ENCODE data around the gene DLX6.

Gene DLX6

DNA sequence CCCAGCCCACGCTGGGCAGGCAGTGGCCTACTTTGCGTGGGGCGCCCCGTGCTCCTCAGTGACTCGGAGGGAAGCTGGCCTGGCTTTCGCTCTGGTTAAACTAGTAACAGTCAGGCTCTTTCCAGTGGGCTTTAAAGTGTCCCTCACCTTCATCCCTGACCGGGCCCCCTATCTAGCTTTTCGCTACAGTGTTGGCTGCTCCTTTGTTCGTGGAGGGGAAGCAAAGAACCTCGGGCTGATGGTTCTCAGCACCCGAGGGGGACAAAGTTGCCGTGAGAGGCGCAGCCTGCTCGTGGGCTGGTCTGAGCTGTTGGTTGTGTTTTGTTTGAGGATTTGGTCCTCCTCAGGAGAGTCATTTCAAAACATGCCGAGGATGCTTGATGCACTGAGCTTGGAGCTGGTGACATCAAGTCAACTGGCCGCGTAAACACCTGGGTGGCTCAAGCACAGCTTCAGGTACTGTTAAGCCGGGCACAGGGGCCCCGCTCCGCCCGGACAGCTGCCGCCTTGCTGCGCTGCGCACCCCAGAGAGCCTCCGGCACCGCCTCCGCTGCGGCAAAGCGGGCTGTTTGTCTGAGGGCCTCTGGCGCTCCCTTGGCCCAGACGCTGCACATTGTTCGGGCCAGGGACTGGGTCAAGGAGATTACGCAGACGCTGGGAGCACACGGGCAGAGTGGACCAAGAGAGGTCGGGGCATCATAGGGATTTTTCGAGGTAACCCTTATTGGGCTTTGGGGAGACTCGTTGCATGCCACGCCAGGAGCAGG, 1.6 kb downstream of the DLX6 start:
- TF ChIP-seq TAF1 (IDR thresholded peaks at IDR 0.05; ENCODE audit: borderline replicate concordance, insufficient read depth, low read length) (no peak), SIN3A (IDR thresholded peaks at IDR 0.05; ENCODE audit: borderline replicate concordance, insufficient read depth, low read length) (no peak)

DNA sequence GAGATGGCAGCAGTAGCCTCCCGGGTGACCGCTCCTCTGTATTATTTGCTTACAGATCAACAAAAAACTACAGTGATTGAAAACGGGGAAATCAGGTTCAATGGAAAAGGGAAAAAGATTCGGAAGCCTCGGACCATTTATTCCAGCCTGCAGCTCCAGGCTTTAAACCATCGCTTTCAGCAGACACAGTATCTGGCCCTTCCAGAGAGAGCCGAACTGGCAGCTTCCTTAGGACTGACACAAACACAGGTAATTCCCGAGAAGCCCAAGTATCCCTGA, 2.2 kb downstream of the DLX6 start:
- TF ChIP-seq FOXP2 (optimal IDR thresholded peaks at IDR 0.05; ENCODE audit: borderline replicate concordance, extremely low read depth, extremely low read length, insufficient read depth) (no peak), POLR2AphosphoS5 (IDR thresholded peaks at IDR 0.05; ENCODE audit: low read depth, low read length) (no peak), SIN3A (IDR thresholded peaks at IDR 0.05; ENCODE audit: borderline replicate concordance, insufficient read depth, low read length) (no peak), TAF1 (IDR thresholded peaks at IDR 0.05; ENCODE audit: borderline replicate concordance, insufficient read depth, low read length) (no peak)
- TF ChIP-seq, protein P1, sequence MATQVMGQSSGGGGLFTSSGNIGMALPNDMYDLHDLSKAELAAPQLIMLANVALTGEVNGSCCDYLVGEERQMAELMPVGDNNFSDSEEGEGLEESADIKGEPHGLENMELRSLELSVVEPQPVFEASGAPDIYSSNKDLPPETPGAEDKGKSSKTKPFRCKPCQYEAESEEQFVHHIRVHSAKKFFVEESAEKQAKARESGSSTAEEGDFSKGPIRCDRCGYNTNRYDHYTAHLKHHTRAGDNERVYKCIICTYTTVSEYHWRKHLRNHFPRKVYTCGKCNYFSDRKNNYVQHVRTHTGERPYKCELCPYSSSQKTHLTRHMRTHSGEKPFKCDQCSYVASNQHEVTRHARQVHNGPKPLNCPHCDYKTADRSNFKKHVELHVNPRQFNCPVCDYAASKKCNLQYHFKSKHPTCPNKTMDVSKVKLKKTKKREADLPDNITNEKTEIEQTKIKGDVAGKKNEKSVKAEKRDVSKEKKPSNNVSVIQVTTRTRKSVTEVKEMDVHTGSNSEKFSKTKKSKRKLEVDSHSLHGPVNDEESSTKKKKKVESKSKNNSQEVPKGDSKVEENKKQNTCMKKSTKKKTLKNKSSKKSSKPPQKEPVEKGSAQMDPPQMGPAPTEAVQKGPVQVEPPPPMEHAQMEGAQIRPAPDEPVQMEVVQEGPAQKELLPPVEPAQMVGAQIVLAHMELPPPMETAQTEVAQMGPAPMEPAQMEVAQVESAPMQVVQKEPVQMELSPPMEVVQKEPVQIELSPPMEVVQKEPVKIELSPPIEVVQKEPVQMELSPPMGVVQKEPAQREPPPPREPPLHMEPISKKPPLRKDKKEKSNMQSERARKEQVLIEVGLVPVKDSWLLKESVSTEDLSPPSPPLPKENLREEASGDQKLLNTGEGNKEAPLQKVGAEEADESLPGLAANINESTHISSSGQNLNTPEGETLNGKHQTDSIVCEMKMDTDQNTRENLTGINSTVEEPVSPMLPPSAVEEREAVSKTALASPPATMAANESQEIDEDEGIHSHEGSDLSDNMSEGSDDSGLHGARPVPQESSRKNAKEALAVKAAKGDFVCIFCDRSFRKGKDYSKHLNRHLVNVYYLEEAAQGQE (IDR thresholded peaks at IDR 0.05; ENCODE audit: insufficient read depth in 1 of 2, low read depth in 2 of 2, low read length in 2 of 2): no peak

DNA sequence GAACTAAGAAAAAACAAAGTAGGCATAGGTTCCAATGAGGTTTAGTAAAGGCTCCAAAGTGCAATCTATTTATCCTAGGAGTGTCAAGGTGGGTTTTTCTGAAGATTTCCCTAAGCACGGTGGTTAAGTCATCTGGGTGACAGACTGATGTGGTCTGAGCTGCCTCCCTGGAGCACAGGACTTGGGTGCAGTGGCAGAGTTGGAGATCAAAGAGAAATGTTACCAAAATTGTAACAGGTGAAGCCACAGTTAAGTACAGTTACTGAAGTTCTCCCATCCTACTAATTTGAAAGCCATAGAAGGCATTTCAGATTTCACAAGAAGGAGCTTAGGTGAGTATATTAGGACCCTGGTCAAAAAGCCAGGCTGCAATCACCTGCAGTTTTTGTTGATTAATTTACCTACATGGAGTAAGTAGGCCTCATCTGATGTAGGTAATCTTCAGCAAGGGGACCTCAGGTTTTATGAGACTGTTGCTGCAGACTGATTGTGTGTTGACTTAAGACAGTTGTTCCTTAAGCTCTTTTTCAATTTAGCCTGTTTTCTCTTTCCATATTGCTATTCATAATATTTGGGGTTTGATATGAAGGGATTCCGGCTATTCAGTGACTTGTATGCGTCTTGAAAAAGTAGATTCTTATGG, 3.0 kb downstream of the DLX6 start:
- TF ChIP-seq TAF1 (IDR thresholded peaks at IDR 0.05; ENCODE audit: borderline replicate concordance, insufficient read depth, low read length): no peak
- TF ChIP-seq, protein P1 (IDR thresholded peaks at IDR 0.05; ENCODE audit: insufficient read depth in 1 of 2, low read depth in 2 of 2, low read length in 2 of 2): no peak
- no peak for TF ChIP-seq SIN3A (IDR thresholded peaks at IDR 0.05; ENCODE audit: borderline replicate concordance, insufficient read depth, low read length)
- no peak for TF ChIP-seq FOXP2 (optimal IDR thresholded peaks at IDR 0.05; ENCODE audit: borderline replicate concordance, extremely low read depth, extremely low read length, insufficient read depth)
- TF ChIP-seq POLR2AphosphoS5 (IDR thresholded peaks at IDR 0.05; ENCODE audit: low read depth, low read length): no peak

DNA sequence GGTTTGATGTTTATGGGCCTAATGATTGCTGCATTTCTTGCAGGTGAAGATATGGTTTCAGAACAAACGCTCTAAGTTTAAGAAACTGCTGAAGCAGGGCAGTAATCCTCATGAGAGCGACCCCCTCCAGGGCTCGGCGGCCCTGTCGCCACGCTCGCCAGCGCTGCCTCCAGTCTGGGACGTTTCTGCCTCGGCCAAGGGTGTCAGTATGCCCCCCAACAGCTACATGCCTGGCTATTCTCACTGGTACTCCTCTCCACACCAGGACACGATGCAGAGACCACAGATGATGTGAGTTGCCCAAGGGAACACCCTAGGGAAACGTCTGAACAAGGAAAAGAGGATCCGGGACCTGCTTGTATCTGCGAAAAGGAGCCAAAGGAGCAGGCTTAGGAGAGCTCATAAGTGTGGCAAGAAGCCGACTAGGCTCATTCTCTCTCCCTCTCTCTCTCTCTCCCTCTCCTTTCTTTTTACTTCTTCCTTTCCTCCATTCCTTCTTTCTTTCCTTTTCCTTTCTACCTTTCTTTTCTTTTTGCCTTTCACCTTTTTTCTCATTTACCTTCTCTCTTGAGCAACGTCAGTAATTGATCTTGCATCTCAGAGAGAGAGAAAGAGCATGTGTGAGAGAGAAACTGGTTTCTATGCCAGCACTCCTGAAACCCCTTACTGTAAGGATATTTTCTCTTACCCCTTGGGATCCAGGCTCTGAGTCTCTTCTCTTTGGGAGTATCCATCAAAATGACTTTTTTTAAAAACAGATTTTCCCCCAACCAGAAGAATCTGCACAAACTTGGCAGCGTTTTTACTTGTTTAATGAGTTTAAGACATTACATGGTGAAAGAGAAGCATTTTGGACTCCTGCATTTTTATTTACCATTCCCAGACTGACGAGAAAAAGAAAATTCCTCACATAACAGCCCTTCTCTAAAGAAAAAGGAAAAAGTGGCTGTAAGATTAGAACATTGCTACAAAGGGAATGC, 4.7 kb downstream of the DLX6 start:
- no peak for TF ChIP-seq POLR2AphosphoS5 (IDR thresholded peaks at IDR 0.05; ENCODE audit: low read depth, low read length)
- no peak for TF ChIP-seq FOXP2 (optimal IDR thresholded peaks at IDR 0.05; ENCODE audit: borderline replicate concordance, extremely low read depth, extremely low read length, insufficient read depth)
- TF ChIP-seq, protein P1 (IDR thresholded peaks at IDR 0.05; ENCODE audit: insufficient read depth in 1 of 2, low read depth in 2 of 2, low read length in 2 of 2): no peak
- TF ChIP-seq TAF1 (IDR thresholded peaks at IDR 0.05; ENCODE audit: borderline replicate concordance, insufficient read depth, low read length): no peak
- TF ChIP-seq SIN3A (IDR thresholded peaks at IDR 0.05; ENCODE audit: borderline replicate concordance, insufficient read depth, low read length): no peak

DNA sequence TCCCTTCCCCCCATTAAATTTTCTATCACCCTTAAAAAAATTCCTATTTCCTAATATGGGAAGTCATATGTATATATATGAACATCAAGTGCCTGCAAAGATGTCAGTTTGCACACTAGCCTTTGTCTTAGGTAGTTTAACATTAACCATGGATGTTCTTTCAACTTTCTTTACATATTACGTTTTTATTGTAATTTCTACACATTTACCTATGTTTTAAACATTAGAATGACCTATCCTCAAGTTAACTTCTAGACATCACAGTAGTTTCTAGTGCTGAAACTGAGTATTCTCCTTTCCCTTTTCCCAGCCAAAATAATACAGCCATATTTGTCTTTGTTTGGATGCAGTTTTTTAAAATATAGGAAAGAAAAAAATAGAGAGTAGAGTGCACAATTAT, 5.8 kb downstream of the DLX6 start:
- TF ChIP-seq FOXP2 (optimal IDR thresholded peaks at IDR 0.05; ENCODE audit: borderline replicate concordance, extremely low read depth, extremely low read length, insufficient read depth) (no peak), POLR2AphosphoS5 (IDR thresholded peaks at IDR 0.05; ENCODE audit: low read depth, low read length) (no peak), SIN3A (IDR thresholded peaks at IDR 0.05; ENCODE audit: borderline replicate concordance, insufficient read depth, low read length) (no peak), TAF1 (IDR thresholded peaks at IDR 0.05; ENCODE audit: borderline replicate concordance, insufficient read depth, low read length) (no peak)
- TF ChIP-seq, protein P1 (IDR thresholded peaks at IDR 0.05; ENCODE audit: insufficient read depth in 1 of 2, low read depth in 2 of 2, low read length in 2 of 2): no peak
